KBM-7 (cell line): ENCODE measurements around the gene MANSC4.

Experiments
- DNase-seq: peaks from one replicate; pipeline ENCODE4 v3.0.0-alpha.2; 2015
- in situ Hi-C: fragments of 300-500 bp; cut with MboI; formaldehyde crosslinking; loops from 2 replicates; pipeline ENCODE4 v1.14.3; 2020; ENCODE audit warnings: low sequenced_read_pairs, low pct_unique_long_range_greater_than_20kb, mixed read lengths

The MANSC4 gene

GRCh38 chr12:27802936-27803335 lies 22.9 kb upstream of the MANSC4 start:
- DNase-seq = no peak
- in situ Hi-C loops = no loop called here

GRCh38 chr12:27802511-27802910 lies 22.5 kb upstream of the MANSC4 start:
- no peak for DNase-seq
- in situ Hi-C loops = no loop called here

GRCh38 chr12:27801630-27802029 lies 21.6 kb upstream of the MANSC4 start:
- in situ Hi-C loops = no loop called here

GRCh38 chr12:27800819-27801218 lies 20.8 kb upstream of the MANSC4 start:
- no peak for DNase-seq
- in situ Hi-C loops = no loop called here

More at GRCh38 chr12:27801630-27802029, 21.6 kb upstream of the MANSC4 start:
- DNase-seq = no peak

GRCh38 chr12:27797301-27798025 lies 17.4 kb upstream of the MANSC4 start:
- in situ Hi-C loops = no loop called here
- DNase-seq = no peak

- in situ Hi-C loops = no loop called here
- no peak for DNase-seq
Observed at GRCh38 chr12:27796128-27796527, 16.1 kb upstream of the MANSC4 start.

GRCh38 chr12:27794818-27795584 lies 15.0 kb upstream of the MANSC4 start:
- no peak for DNase-seq
- in situ Hi-C loops = no loop called here

- DNase-seq = no peak
- in situ Hi-C loops = no loop called here
Observed at GRCh38 chr12:27790179-27790578, 10.1 kb upstream of the MANSC4 start.

- no peak for DNase-seq
- in situ Hi-C loops = no loop called here
Observed at GRCh38 chr12:27787559-27787958, 7.5 kb upstream of the MANSC4 start.

- in situ Hi-C loops = no loop called here
- no peak for DNase-seq
Observed at GRCh38 chr12:27785882-27786570, 6.0 kb upstream of the MANSC4 start.

GRCh38 chr12:27782481-27782880 lies 2.4 kb upstream of the MANSC4 start:
- in situ Hi-C loops = no loop called here
- no peak for DNase-seq

- in situ Hi-C loops = no loop called here
- DNase-seq = no peak
Observed at GRCh38 chr12:27781680-27782079, 1.6 kb upstream of the MANSC4 start.

GRCh38 chr12:27780612-27781408 lies 774 bp upstream of the MANSC4 start:
- no peak for DNase-seq
- in situ Hi-C loops = no loop called here

- DNase-seq = peak; percentile 42
- in situ Hi-C loops = no loop called here
Observed at GRCh38 chr12:27779416-27779919, 568 bp downstream of the MANSC4 start.

- DNase-seq = no peak
- in situ Hi-C loops = no loop called here
Observed at GRCh38 chr12:27778206-27778605, 1.8 kb downstream of the MANSC4 start.

GRCh38 chr12:27777141-27777540 lies 2.9 kb downstream of the MANSC4 start:
- in situ Hi-C loops = no loop called here
- no peak for DNase-seq

GRCh38 chr12:27772328-27773049 lies 7.5 kb downstream of the MANSC4 start:
- in situ Hi-C loops = no loop called here
- DNase-seq = no peak

- no peak for DNase-seq
- in situ Hi-C loops = no loop called here
Observed at GRCh38 chr12:27771481-27772327, 8.3 kb downstream of the MANSC4 start.
